ENCODE measurements around the gene IRAK3. TPM values are rescaled to one million over a fixed set of nuclear protein-coding genes. Genes with fewer than 3 reads are reported as not detected.

Gene IRAK3
- total RNA-seq, 1 experiment from 2014 or later: 0.12 TPM

DNA sequence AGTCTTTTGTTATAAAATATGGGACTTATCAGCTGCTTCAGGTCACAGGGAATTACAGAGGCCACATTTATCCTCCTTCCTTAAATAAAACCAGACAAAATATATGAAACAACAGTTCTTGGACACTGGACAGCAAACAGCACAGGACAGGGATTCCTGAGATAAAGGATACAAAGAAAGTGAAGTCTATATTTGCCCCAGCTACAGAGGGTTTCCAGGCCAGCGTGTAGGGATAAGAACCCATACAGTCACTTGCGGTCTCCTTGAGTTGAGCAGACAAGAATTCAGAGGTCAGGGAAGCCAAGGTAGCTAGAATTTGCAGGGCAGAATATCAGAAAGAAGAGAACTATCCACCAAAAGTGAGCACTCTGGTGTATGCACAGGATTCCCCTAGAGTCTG is 49.7 kb upstream of the IRAK3 start:
- intact Hi-C loops (cut with micrococcal nuclease): no loop called here
- POLR2A ChIA-PET: no interaction called here
- CTCF ChIA-PET: no interaction called here
- RAD21 ChIA-PET (ENCODE audit: low non-redundant PET in 1 of 2, low total read pairs in 2 of 2, uncharacterized antibody in 2 of 2, unreplicated experiment in 2 of 2): no interaction called here
- no peak overlapping the region for H3K4me2 ChIP-seq (ENCODE audit: low read length)
- H3K9me3 ChIP-seq (ENCODE audit: control insufficient read depth in 1 of 2, insufficient read depth in 1 of 2, low read depth in 1 of 2, low read length in 2 of 2): peaks cover 18 to 26% of the 10 kb centered on the region in 2 experiments; a peak in 2 of 4 replicates
- no peaks in the 10 kb centered on the region for H4K20me1 ChIP-seq (ENCODE audit: insufficient read depth)
- H2AFZ ChIP-seq (ENCODE audit: low read depth, low read length, poor library complexity, severe bottlenecking): no peak overlapping the region
- H3K79me2 ChIP-seq (ENCODE audit: insufficient read depth, low read length): no peaks in the 10 kb centered on the region
- H3K4me1 ChIP-seq (ENCODE audit: control insufficient read depth in 1 of 2, insufficient read depth in 2 of 2, low read length in 2 of 2): no peaks in the 10 kb centered on the region
- H3K27ac ChIP-seq (ENCODE audit: low read depth, low read length): no peak overlapping the region
- no peaks in the 10 kb centered on the region for H3K27me3 ChIP-seq (ENCODE audit: insufficient read depth, low read length)
- H3K9me2 ChIP-seq (ENCODE audit: insufficient read depth): no peaks in the 10 kb centered on the region
- H3K9ac ChIP-seq (ENCODE audit: low read length): no peak overlapping the region
- H3K36me3 ChIP-seq (ENCODE audit: control insufficient read depth in 1 of 2, insufficient read depth in 2 of 2, low read length in 2 of 2): peaks cover 10 to 60% of the 10 kb centered on the region in 2 experiments; a peak in 3 of 4 replicates
- H3K4me3 ChIP-seq (replicated peaks in 1 of 2; ENCODE audit: low read depth in 1 of 2, low read length in 2 of 2): no peak overlapping the region
- no TSS peak for BruUV-seq (replicated peaks)
- TF ChIP-seq, protein P1, sequence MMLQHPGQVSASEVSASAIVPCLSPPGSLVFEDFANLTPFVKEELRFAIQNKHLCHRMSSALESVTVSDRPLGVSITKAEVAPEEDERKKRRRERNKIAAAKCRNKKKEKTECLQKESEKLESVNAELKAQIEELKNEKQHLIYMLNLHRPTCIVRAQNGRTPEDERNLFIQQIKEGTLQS (IDR thresholded peaks at IDR 0.05): 0 out of 2 replicates have a peak, but pooled peaks have one; percentile 8
- TF ChIP-seq EZH2phosphoT487 (IDR thresholded peaks at IDR 0.05; ENCODE audit: borderline replicate concordance): no peak
- no peak for DNase-seq (ENCODE audit: low read depth, low spot score)
- ATAC-seq: no peak

DNA sequence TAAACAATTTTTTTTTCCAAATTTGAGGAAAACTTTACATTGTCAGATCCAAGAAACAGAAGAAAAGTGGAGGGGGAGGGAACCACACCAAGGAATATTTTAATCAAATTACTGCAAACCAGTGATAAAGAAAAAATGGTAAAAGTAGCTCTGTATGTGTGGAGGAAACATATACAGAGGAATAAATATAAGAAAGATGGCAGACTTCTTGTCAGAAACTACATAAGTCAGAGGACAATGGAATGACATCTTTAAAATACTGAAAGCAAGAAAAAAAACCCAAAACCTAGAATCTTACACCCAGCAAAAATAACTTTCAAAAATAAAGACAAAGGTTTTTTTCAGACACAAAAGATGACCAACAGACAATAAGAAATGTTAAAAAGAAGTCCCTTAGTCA is 48.3 kb upstream of the IRAK3 start:
- no peak overlapping the region for H2AFZ ChIP-seq (ENCODE audit: low read depth, low read length, poor library complexity, severe bottlenecking)
- DNase-seq (ENCODE audit: low read depth, low spot score): no peak
- peak; percentile 88 for TF ChIP-seq CBX3 (IDR thresholded peaks at IDR 0.05; ENCODE audit: low read depth)
- TF ChIP-seq JUND (IDR thresholded peaks at IDR 0.05): no peak
- no peaks in the 10 kb centered on the region for H3K79me2 ChIP-seq (ENCODE audit: insufficient read depth, low read length)
- BruUV-seq (replicated peaks): no TSS peak
- H3K36me3 ChIP-seq (ENCODE audit: control insufficient read depth in 1 of 2, insufficient read depth in 2 of 2, low read length in 2 of 2): peaks cover 10 to 61% of the 10 kb centered on the region in 2 experiments; a peak in 3 of 4 replicates
- H4K20me1 ChIP-seq (ENCODE audit: insufficient read depth): no peaks in the 10 kb centered on the region
- H3K27ac ChIP-seq (ENCODE audit: low read depth, low read length): no peak overlapping the region
- no peaks in the 10 kb centered on the region for H3K27me3 ChIP-seq (ENCODE audit: insufficient read depth, low read length)
- POLR2A ChIA-PET: no interaction called here
- intact Hi-C loops (cut with micrococcal nuclease): no loop called here
- no peak for ATAC-seq
- RAD21 ChIA-PET (ENCODE audit: low non-redundant PET in 1 of 2, low total read pairs in 2 of 2, uncharacterized antibody in 2 of 2, unreplicated experiment in 2 of 2): no interaction called here
- no peak overlapping the region for H3K4me3 ChIP-seq (replicated peaks in 1 of 2; ENCODE audit: low read depth in 1 of 2, low read length in 2 of 2)
- H3K4me1 ChIP-seq (ENCODE audit: control insufficient read depth in 1 of 2, insufficient read depth in 2 of 2, low read length in 2 of 2): peaks cover 0 to 8% of the 10 kb centered on the region in 2 experiments; a peak in 2 of 4 replicates
- no peak overlapping the region for H3K4me2 ChIP-seq (ENCODE audit: low read length)
- H3K9ac ChIP-seq (ENCODE audit: low read length): no peak overlapping the region
- no peaks in the 10 kb centered on the region for H3K9me2 ChIP-seq (ENCODE audit: insufficient read depth)
- CTCF ChIA-PET: no interaction called here
- peaks cover 18 to 26% of the 10 kb centered on the region in 2 experiments; a peak in 2 of 4 replicates for H3K9me3 ChIP-seq (ENCODE audit: control insufficient read depth in 1 of 2, insufficient read depth in 1 of 2, low read depth in 1 of 2, low read length in 2 of 2)
